HepG2 (cell line): ENCODE measurements around the gene E2F3. TPM values are rescaled to one million over a fixed set of nuclear protein-coding genes. Genes with fewer than 3 reads are reported as not detected.

ENCODE experiments used
- CC2D1A ChIP-seq: sonication (generic); formaldehyde crosslinking; IDR thresholded peaks from 2 replicates; pipeline ENCODE4 v1.8.1; 2023; ENCODE audit warnings: mild to moderate bottlenecking, missing genetic modification reagents
- FOXJ3 ChIP-seq: sonication (generic); formaldehyde crosslinking; IDR thresholded peaks from 2 replicates; pipeline ENCODE4 v1.4.0; 2020; ENCODE audit warnings: missing genetic modification reagents, mild to moderate bottlenecking, borderline replicate concordance
- MTA3 ChIP-seq: sonication (generic); formaldehyde crosslinking; IDR thresholded peaks from 2 replicates; pipeline ENCODE4 v1.4.0; 2020; ENCODE audit warnings: missing genetic modification reagents
- RFX3 ChIP-seq: IDR thresholded peaks from 2 replicates; pipeline ENCODE4 v1.6.1; 2016; ENCODE audit warnings: missing biosample characterization, missing genetic modification reagents
- SMYD3 ChIP-seq: sonication (generic); formaldehyde crosslinking; IDR thresholded peaks from 2 replicates; pipeline ENCODE4 v1.8.1; 2023; ENCODE audit warnings: mild to moderate bottlenecking, missing genetic modification reagents
- ZNF354B ChIP-seq: sonication (generic); formaldehyde crosslinking; IDR thresholded peaks from 2 replicates; pipeline ENCODE4 v1.8.0; 2022; ENCODE audit warnings: mild to moderate bottlenecking, missing genetic modification reagents
- ZNF451 ChIP-seq: sonication (generic); formaldehyde crosslinking; IDR thresholded peaks from 2 replicates; pipeline ENCODE4 v1.5.0; 2020; ENCODE audit warnings: mild to moderate bottlenecking, missing genetic modification reagents
- ZNF83 ChIP-seq: sonication (generic); formaldehyde crosslinking; IDR thresholded peaks from 2 replicates; pipeline ENCODE4 v1.4.0; 2020; ENCODE audit warnings: missing genetic modification reagents, mild to moderate bottlenecking, borderline replicate concordance
- polyA plus RNA-seq, 8 experiments: library from polyadenylated mRNA; depleted of rRNA in 3 of 8; stranded (reverse) in 7 of 8; unstranded in 1 of 8; fragments of >200 nt; fragmentation: Illumina TruSeq in 4 of 8; extraction: Trizol in 4 of 8; gene quantifications; 2 replicates each; pipeline versions ENCODE4 v1.2.1 to v1.2.3, GENCODE V29; 2011 to 2016; ENCODE audit warnings: low read depth in 4 of 8, missing spikeins in 1 of 8, mixed read lengths in 1 of 8; ENCODE audit not compliant: insufficient read depth in 1 of 8
- total RNA-seq, 5 experiments: library from RNA; depleted of rRNA; stranded (reverse); fragments of >200 nt; fragmentation: Illumina TruSeq; extraction: Trizol; gene quantifications; 2 replicates each; pipeline ENCODE4 v1.2.3, GENCODE V29; 2016; ENCODE audit warnings: low read depth in 1 of 5
- TF ChIP-seq, protein P1 (sequence below), 2 experiments: sonication (generic) in 1 of 2; formaldehyde crosslinking in 1 of 2; IDR thresholded peaks; 2 replicates each; pipeline versions ENCODE4 v1.6.1 to v1.9.0; 2014 to 2022; ENCODE audit warnings: antibody characterized with exemption in 1 of 2, borderline replicate concordance in 1 of 2, inconsistent platforms in 1 of 2, low read depth in 1 of 2, missing genetic modification reagents in 1 of 2
- TF ChIP-seq, protein P2 (sequence below): sonication (generic); formaldehyde crosslinking; IDR thresholded peaks from 2 replicates; pipeline ENCODE4 v1.4.0; 2020; ENCODE audit warnings: mild to moderate bottlenecking, missing genetic modification reagents
- TF ChIP-seq, protein P3 (sequence below): sonication (generic); formaldehyde crosslinking; conservative IDR thresholded peaks from 2 replicates; pipeline ENCODE4 v1.8.1; 2023; ENCODE audit warnings: missing genetic modification reagents
- TF ChIP-seq, protein P4 (sequence below): sonication (generic); formaldehyde crosslinking; IDR thresholded peaks from 2 replicates; pipeline ENCODE4 v1.4.0; 2020; ENCODE audit warnings: mild to moderate bottlenecking, missing genetic modification reagents, borderline replicate concordance

The E2F3 gene
- total and polyA plus RNA-seq, 2 of the 13 experiments (the other 11 are each of a cell fraction or from before 2014, with no cell fraction given) = 8.5 to 12.7 TPM

DNA sequence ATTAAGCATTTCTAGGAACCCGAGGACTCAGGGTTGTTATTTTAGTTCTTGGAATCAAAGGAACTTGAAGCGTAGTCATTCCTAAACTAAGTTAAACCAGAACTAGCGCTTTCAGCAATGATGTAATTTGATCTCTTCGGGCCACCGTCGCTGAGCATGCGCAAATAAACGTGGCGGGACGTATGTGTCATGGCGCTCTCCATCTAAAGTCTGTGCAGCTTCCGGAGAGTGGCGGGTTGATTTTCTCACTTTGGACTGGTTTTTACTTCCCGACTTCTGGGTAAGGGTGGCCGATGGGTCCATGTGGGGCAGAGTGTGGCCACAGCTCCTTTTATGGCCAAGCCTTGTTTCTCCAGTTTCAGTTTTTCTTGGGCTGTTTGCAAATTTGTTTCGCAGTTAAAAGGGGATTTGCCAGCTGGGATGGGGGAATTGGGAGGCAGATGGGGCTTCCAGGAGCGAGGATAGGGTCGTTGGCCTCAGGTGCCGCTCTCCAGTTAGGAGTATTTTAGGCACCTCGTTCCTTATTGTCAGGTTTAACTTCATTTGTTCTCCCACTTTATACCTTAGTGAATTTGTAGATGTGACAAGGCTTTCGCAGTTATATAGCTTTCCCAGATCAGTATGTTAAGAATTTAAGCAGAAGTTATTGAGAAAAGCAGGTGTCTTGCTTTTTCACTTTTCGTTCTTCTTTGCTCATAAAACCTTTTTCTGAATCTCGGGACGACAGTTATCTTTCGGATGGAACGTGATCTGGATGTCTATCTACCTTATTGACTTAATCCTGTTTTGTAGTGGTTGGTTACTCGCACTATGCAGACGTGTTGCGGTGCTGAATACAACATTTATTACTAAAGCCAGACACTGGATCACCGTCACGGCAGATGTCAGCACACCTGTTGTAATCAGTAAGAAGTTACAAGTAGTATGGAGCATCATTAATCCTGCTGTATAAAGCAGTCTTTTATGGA, 132.9 kb downstream of the E2F3 start, which contains the start of gene CDKAL1 (continued):
- TF ChIP-seq, protein P1, sequence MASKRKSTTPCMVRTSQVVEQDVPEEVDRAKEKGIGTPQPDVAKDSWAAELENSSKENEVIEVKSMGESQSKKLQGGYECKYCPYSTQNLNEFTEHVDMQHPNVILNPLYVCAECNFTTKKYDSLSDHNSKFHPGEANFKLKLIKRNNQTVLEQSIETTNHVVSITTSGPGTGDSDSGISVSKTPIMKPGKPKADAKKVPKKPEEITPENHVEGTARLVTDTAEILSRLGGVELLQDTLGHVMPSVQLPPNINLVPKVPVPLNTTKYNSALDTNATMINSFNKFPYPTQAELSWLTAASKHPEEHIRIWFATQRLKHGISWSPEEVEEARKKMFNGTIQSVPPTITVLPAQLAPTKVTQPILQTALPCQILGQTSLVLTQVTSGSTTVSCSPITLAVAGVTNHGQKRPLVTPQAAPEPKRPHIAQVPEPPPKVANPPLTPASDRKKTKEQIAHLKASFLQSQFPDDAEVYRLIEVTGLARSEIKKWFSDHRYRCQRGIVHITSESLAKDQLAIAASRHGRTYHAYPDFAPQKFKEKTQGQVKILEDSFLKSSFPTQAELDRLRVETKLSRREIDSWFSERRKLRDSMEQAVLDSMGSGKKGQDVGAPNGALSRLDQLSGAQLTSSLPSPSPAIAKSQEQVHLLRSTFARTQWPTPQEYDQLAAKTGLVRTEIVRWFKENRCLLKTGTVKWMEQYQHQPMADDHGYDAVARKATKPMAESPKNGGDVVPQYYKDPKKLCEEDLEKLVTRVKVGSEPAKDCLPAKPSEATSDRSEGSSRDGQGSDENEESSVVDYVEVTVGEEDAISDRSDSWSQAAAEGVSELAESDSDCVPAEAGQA (IDR thresholded peaks at IDR 0.05; ENCODE audit: low read depth) = peak; percentile 65; the same call in 1 of the 2 replicates
- TF ChIP-seq, protein P1 (CRISPR knock-in tag; IDR thresholded peaks at IDR 0.05; ENCODE audit: borderline replicate concordance) = no peak; the same call in 1 of the 2 replicates
- TF ChIP-seq FOXJ3 (peak; percentile 42; the same call in 1 of the 2 replicates), SMYD3 (CRISPR knock-in tag) (0 out of 2 replicates have a peak, but pooled peaks have one; percentile 21), RFX3 (peak; percentile 15; the same call in 1 of the 2 replicates), CC2D1A (CRISPR knock-in tag) (peak; percentile 64; the same call in 1 of the 2 replicates), ZNF83 (CRISPR knock-in tag) (no peak), ZNF354B (CRISPR knock-in tag) (peak; percentile 73; the same call in 1 of the 2 replicates), MTA3 (CRISPR knock-in tag) (no peak), ZNF451 (CRISPR knock-in tag) (no peak)
- TF ChIP-seq, protein P2, sequence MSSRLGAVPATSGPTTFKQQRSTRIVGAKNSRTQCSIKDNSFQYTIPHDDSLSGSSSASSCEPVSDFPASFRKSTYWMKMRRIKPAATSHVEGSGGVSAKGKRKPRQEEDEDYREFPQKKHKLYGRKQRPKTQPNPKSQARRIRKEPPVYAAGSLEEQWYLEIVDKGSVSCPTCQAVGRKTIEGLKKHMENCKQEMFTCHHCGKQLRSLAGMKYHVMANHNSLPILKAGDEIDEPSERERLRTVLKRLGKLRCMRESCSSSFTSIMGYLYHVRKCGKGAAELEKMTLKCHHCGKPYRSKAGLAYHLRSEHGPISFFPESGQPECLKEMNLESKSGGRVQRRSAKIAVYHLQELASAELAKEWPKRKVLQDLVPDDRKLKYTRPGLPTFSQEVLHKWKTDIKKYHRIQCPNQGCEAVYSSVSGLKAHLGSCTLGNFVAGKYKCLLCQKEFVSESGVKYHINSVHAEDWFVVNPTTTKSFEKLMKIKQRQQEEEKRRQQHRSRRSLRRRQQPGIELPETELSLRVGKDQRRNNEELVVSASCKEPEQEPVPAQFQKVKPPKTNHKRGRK (CRISPR knock-in tag) = no peak
- TF ChIP-seq, protein P3, sequence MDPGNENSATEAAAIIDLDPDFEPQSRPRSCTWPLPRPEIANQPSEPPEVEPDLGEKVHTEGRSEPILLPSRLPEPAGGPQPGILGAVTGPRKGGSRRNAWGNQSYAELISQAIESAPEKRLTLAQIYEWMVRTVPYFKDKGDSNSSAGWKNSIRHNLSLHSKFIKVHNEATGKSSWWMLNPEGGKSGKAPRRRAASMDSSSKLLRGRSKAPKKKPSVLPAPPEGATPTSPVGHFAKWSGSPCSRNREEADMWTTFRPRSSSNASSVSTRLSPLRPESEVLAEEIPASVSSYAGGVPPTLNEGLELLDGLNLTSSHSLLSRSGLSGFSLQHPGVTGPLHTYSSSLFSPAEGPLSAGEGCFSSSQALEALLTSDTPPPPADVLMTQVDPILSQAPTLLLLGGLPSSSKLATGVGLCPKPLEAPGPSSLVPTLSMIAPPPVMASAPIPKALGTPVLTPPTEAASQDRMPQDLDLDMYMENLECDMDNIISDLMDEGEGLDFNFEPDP (CRISPR knock-in tag) = no peak
- TF ChIP-seq, protein P4, sequence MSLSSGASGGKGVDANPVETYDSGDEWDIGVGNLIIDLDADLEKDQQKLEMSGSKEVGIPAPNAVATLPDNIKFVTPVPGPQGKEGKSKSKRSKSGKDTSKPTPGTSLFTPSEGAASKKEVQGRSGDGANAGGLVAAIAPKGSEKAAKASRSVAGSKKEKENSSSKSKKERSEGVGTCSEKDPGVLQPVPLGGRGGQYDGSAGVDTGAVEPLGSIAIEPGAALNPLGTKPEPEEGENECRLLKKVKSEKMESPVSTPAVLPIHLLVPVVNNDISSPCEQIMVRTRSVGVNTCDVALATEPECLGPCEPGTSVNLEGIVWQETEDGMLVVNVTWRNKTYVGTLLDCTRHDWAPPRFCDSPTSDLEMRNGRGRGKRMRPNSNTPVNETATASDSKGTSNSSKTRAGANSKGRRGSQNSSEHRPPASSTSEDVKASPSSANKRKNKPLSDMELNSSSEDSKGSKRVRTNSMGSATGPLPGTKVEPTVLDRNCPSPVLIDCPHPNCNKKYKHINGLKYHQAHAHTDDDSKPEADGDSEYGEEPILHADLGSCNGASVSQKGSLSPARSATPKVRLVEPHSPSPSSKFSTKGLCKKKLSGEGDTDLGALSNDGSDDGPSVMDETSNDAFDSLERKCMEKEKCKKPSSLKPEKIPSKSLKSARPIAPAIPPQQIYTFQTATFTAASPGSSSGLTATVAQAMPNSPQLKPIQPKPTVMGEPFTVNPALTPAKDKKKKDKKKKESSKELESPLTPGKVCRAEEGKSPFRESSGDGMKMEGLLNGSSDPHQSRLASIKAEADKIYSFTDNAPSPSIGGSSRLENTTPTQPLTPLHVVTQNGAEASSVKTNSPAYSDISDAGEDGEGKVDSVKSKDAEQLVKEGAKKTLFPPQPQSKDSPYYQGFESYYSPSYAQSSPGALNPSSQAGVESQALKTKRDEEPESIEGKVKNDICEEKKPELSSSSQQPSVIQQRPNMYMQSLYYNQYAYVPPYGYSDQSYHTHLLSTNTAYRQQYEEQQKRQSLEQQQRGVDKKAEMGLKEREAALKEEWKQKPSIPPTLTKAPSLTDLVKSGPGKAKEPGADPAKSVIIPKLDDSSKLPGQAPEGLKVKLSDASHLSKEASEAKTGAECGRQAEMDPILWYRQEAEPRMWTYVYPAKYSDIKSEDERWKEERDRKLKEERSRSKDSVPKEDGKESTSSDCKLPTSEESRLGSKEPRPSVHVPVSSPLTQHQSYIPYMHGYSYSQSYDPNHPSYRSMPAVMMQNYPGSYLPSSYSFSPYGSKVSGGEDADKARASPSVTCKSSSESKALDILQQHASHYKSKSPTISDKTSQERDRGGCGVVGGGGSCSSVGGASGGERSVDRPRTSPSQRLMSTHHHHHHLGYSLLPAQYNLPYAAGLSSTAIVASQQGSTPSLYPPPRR (CRISPR knock-in tag) = no peak
